Loucy (cell line): ENCODE measurements around the gene MMP7.

Experiments
- EZH2phosphoT487 ChIP-seq: fragments of 200-600 bp; IDR thresholded peaks from 2 replicates; pipeline ENCODE4 v1.6.1; 2018; ENCODE audit warnings: antibody characterized with exemption, mild to moderate bottlenecking, moderate library complexity, borderline replicate concordance
- TF ChIP-seq, protein P1 (sequence below): fragments of 200-600 bp; sonication (generic); conservative IDR thresholded peaks from 2 replicates; pipeline ENCODE4 v1.5.1; 2014; ENCODE audit warnings: mild to moderate bottlenecking, antibody characterized with exemption, low read length

DNA sequence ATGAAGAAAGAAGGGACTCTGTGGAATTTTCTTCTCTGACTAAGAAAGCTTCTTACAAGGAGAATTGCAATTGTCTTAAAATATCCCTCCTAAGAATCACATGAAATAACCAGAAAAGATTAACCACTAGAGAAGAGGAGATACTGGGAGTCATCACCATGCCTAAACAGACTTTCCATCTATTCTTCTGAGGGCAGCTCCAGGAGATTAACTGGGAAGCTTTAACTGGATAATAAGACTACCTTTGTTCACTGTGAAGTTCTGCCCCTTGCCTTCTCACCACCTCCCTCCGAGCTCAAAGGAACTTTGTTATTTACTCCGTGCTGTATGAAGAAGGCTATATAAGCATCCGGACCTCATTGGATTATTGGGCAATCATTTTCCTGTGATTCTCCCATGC is 24.5 kb upstream of the MMP7 start:
- TF ChIP-seq, protein P1, sequence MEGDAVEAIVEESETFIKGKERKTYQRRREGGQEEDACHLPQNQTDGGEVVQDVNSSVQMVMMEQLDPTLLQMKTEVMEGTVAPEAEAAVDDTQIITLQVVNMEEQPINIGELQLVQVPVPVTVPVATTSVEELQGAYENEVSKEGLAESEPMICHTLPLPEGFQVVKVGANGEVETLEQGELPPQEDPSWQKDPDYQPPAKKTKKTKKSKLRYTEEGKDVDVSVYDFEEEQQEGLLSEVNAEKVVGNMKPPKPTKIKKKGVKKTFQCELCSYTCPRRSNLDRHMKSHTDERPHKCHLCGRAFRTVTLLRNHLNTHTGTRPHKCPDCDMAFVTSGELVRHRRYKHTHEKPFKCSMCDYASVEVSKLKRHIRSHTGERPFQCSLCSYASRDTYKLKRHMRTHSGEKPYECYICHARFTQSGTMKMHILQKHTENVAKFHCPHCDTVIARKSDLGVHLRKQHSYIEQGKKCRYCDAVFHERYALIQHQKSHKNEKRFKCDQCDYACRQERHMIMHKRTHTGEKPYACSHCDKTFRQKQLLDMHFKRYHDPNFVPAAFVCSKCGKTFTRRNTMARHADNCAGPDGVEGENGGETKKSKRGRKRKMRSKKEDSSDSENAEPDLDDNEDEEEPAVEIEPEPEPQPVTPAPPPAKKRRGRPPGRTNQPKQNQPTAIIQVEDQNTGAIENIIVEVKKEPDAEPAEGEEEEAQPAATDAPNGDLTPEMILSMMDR, result no peak
- TF ChIP-seq EZH2phosphoT487, result no peak
